GM21367 (cell line): ENCODE measurements around the gene HS3ST1.

ENCODE experiments used
- ATAC-seq: cut with Tn5 transposase; IDR thresholded peaks from one replicate; pipeline ENCODE4 v1.9.1; 2021; ENCODE audit not compliant: unreplicated experiment

Gene HS3ST1

GRCh38 chr4:11435557-11435956 is 6.9 kb upstream of the HS3ST1 start:
- ATAC-seq, result no peak

GRCh38 chr4:11431111-11431510 is 2.4 kb upstream of the HS3ST1 start:
- no peak for ATAC-seq

- ATAC-seq, result no peak
Measured at GRCh38 chr4:11430536-11430935, 1.8 kb upstream of the HS3ST1 start.

GRCh38 chr4:11429699-11430045 is 978 bp upstream of the HS3ST1 start:
- ATAC-seq, result no peak

- peak; percentile 76 for ATAC-seq
Measured at GRCh38 chr4:11428899-11429698, 405 bp upstream of the HS3ST1 start.

GRCh38 chr4:11427121-11427996 is 1.3 kb downstream of the HS3ST1 start:
- ATAC-seq, result no peak

GRCh38 chr4:11426731-11427120 is 2.0 kb downstream of the HS3ST1 start:
- ATAC-seq, result no peak

- ATAC-seq, result no peak
Measured at GRCh38 chr4:11426003-11426402, 2.7 kb downstream of the HS3ST1 start.

- ATAC-seq, result no peak
Measured at GRCh38 chr4:11424856-11425255, 3.8 kb downstream of the HS3ST1 start.

- ATAC-seq, result no peak
Measured at GRCh38 chr4:11424000-11424399, 4.7 kb downstream of the HS3ST1 start.

GRCh38 chr4:11423465-11423864 is 5.2 kb downstream of the HS3ST1 start:
- no peak for ATAC-seq

- ATAC-seq, result no peak
Measured at GRCh38 chr4:11421116-11421515, 7.6 kb downstream of the HS3ST1 start.

- no peak for ATAC-seq
Measured at GRCh38 chr4:11420327-11420726, 8.4 kb downstream of the HS3ST1 start.

- ATAC-seq, result no peak
Measured at GRCh38 chr4:11418610-11419009, 10.1 kb downstream of the HS3ST1 start.

GRCh38 chr4:11416767-11417113 is 12.0 kb downstream of the HS3ST1 start:
- no peak for ATAC-seq

- peak; percentile 22 for ATAC-seq
Measured at GRCh38 chr4:11416071-11416766, 12.5 kb downstream of the HS3ST1 start.

GRCh38 chr4:11415409-11416070 is 13.2 kb downstream of the HS3ST1 start:
- peak; percentile 73 for ATAC-seq

- ATAC-seq, result no peak
Measured at GRCh38 chr4:11412211-11412610, 16.5 kb downstream of the HS3ST1 start.

- ATAC-seq, result no peak
Measured at GRCh38 chr4:11409632-11410031, 19.1 kb downstream of the HS3ST1 start.

- ATAC-seq, result no peak
Measured at GRCh38 chr4:11408233-11408967, 20.3 kb downstream of the HS3ST1 start.
